ENCODE data around the gene EMP3. TPM values are rescaled to one million over a fixed set of nuclear protein-coding genes. Genes with fewer than 3 reads are reported as not detected.

EMP3 gene
- total and polyA plus RNA-seq, 10 donors = 33.2 to 149 (median 86.8) TPM

DNA sequence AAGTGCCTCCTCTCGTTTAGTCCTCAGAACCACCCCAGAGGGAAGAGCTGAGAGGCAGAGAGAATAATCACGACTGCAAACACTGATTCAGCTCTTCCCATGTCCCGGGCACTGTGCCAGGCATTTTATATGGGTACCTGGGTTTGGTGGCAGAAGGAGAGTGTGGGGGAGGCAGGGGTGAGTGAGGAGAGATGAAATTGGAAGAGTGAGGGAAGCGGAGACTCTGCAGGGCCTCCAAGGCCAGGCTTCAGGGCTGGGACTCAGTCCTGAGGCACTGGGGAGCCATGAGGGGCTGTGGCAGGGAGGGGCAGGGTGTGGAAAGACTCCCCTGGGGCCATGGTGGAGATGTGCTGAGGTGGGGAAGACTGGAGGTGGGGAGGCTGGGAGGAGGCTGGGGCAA is 47.6 kb downstream of the EMP3 start:
- WGBS, 5 donors = 56 to 78% (median 72%) methylated on average over 4 of the region's 4 CpGs
- Histone ChIP-seq H3K27me3 (replicated peaks in 1 of 7) (no peaks in the 10 kb centered on the region), H3K4me3 (no peak overlapping the region), H3K4me1 (peaks cover 0 to 5% (median 0%) of the 10 kb centered on the region in 6 donors), H3K36me3 (no peaks in the 10 kb centered on the region), H3K9me3 (no peaks in the 10 kb centered on the region), H3K27ac (no peak overlapping the region)
- intact Hi-C loops (cut with DNase I; ENCODE audit: low total_unique reads) = no loop called here
- DNase-seq = no peak
- TF ChIP-seq, protein P1, sequence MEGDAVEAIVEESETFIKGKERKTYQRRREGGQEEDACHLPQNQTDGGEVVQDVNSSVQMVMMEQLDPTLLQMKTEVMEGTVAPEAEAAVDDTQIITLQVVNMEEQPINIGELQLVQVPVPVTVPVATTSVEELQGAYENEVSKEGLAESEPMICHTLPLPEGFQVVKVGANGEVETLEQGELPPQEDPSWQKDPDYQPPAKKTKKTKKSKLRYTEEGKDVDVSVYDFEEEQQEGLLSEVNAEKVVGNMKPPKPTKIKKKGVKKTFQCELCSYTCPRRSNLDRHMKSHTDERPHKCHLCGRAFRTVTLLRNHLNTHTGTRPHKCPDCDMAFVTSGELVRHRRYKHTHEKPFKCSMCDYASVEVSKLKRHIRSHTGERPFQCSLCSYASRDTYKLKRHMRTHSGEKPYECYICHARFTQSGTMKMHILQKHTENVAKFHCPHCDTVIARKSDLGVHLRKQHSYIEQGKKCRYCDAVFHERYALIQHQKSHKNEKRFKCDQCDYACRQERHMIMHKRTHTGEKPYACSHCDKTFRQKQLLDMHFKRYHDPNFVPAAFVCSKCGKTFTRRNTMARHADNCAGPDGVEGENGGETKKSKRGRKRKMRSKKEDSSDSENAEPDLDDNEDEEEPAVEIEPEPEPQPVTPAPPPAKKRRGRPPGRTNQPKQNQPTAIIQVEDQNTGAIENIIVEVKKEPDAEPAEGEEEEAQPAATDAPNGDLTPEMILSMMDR (IDR thresholded peaks at IDR 0.05 in 8 of 11, conservative IDR thresholded peaks at IDR 0.05 in 3 of 11) = no peak
- TF ChIP-seq POLR2AphosphoS5 (IDR thresholded peaks at IDR 0.05) = no peak
- TF ChIP-seq POLR2A (IDR thresholded peaks at IDR 0.05) = no peak

DNA sequence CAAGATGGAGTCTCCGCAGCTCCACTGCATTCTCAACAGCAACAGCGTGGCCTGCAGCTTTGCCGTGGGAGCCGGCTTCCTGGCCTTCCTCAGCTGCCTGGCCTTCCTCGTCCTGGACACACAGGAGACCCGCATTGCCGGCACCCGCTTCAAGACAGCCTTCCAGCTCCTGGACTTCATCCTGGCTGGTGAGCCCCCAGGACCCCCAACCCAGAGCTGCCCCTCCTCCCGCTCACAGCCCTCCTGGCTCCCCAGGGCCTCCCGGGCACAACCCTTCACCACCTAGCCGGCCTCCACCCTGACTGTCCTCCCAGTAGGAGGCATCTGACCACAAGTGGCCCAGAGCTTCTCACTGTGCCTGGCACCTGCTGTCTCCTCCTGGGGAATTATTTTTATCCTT is 48.2 kb downstream of the EMP3 start:
- Histone ChIP-seq H3K27me3 (replicated peaks in 1 of 7) (no peaks in the 10 kb centered on the region), H3K4me1 (peaks cover 0 to 5% (median 0%) of the 10 kb centered on the region in 6 donors), H3K9me3 (no peaks in the 10 kb centered on the region), H3K27ac (no peak overlapping the region), H3K36me3 (no peaks in the 10 kb centered on the region), H3K4me3 (no peak overlapping the region)
- no peak for DNase-seq
- WGBS, 5 donors = 83 to 96% (median 90%) methylated on average over 11 of the region's 11 CpGs
- intact Hi-C loops (cut with DNase I; ENCODE audit: low total_unique reads) = no loop called here
- TF ChIP-seq POLR2AphosphoS5 (IDR thresholded peaks at IDR 0.05) (no peak), POLR2A (IDR thresholded peaks at IDR 0.05) (no peak)
- TF ChIP-seq, protein P1 (IDR thresholded peaks at IDR 0.05 in 8 of 11, conservative IDR thresholded peaks at IDR 0.05 in 3 of 11) = no peak

DNA sequence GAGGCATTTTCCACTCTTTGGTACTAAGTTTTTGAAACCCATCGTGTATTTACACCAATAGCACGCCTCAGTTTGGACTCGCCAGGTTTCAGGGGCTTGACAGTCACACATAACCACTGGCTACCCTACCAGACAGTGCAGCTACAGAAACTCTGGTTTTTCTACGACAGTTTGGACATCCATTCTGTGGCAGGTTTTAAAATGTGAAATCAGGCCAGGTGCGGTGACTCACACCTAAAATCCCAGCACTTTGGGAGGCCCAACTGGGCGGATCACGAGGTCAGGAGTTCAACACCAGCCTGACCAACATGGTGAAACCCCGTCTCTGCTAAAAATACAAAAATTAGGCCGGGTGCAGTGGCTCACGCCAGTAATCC is 52.8 kb downstream of the EMP3 start:
- 89 to 93% (median 90%) methylated on average over 10 of the region's 10 CpGs for WGBS, 5 donors
- Histone ChIP-seq H3K27me3 (replicated peaks in 1 of 7) (no peaks in the 10 kb centered on the region), H3K36me3 (peaks cover 0 to 35% (median 16%) of the 10 kb centered on the region in 6 donors), H3K9me3 (no peaks in the 10 kb centered on the region), H3K27ac (no peak overlapping the region), H3K4me3 (no peak overlapping the region), H3K4me1 (peaks cover 0 to 5% (median 0%) of the 10 kb centered on the region in 6 donors)
- no peak for DNase-seq
- intact Hi-C loops (cut with DNase I; ENCODE audit: low total_unique reads) = no loop called here
- TF ChIP-seq, protein P1 (IDR thresholded peaks at IDR 0.05 in 8 of 11, conservative IDR thresholded peaks at IDR 0.05 in 3 of 11) = no peak
- TF ChIP-seq POLR2A (IDR thresholded peaks at IDR 0.05) (no peak), POLR2AphosphoS5 (IDR thresholded peaks at IDR 0.05) (no peak)

DNA sequence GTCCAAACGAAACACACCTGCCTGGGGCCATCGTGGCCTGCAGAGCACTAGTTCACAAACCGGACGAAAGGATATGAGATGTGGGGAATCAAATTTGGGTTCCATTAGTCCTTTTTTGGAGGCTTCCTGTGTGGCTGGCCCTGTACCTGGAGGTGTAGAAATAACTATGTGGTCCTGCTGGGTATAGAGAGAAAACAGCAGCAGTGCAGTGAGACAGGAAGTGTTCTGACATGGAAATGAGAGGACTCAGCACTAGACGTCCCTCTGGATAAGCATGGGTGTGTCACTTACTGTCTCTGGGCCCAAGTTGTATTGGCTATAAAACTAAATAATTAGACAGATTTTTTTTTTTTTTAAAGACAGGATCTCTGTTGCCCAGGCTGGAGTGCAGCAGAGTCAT is 53.7 kb downstream of the EMP3 start:
- DNase-seq = no peak
- peaks cover 0 to 44% (median 24%) of the 10 kb centered on the region in 6 donors for H3K36me3 ChIP-seq
- no peak overlapping the region for H3K4me3 ChIP-seq
- no peaks in the 10 kb centered on the region for H3K9me3 ChIP-seq
- no peak overlapping the region for H3K27ac ChIP-seq
- peaks cover 0 to 5% (median 0%) of the 10 kb centered on the region in 6 donors for H3K4me1 ChIP-seq
- H3K27me3 ChIP-seq (replicated peaks in 1 of 7) = no peaks in the 10 kb centered on the region
- TF ChIP-seq POLR2AphosphoS5 (IDR thresholded peaks at IDR 0.05) = no peak
- TF ChIP-seq POLR2A (IDR thresholded peaks at IDR 0.05) = no peak
- TF ChIP-seq, protein P1 (IDR thresholded peaks at IDR 0.05 in 8 of 11, conservative IDR thresholded peaks at IDR 0.05 in 3 of 11) = no peak
- intact Hi-C loops (cut with DNase I; ENCODE audit: low total_unique reads) = no loop called here
- WGBS, 5 donors = 77 to 84% (median 77%) methylated on average over 5 of the region's 5 CpGs

Other genes starting within 250 kb of the EMP3 start
- gene PLA2G4C, start 214.7 kb upstream of the EMP3 start, total RNA-seq = 10 to 100 TPM; 17.0 to 62.5 (median 27.7) TPM
- 10 to 100 TPM; 20.4 to 55.0 (median 51.5) TPM for gene PLA2G4C, start 214.7 kb upstream of the EMP3 start, polyA plus RNA-seq
- gene LIG1, start 155.2 kb upstream of the EMP3 start, total RNA-seq = 10 to 100 TPM; 26.5 to 44.7 (median 33.5) TPM
- 10 to 100 TPM; 44.1 to 68.4 (median 49.1) TPM for gene LIG1, start 155.2 kb upstream of the EMP3 start, polyA plus RNA-seq
- gene ZSWIM9, start 154.9 kb upstream of the EMP3 start, total RNA-seq = 1 to 10 TPM; 1.3 to 9.3 (median 5.2) TPM
- 1 to 10 TPM; 1.6 to 4.3 (median 2.0) TPM for gene ZSWIM9, start 154.9 kb upstream of the EMP3 start, polyA plus RNA-seq
- gene CARD8, start 69.6 kb upstream of the EMP3 start, total RNA-seq = 100 to 1,000 TPM; 147 to 238 (median 178) TPM
- gene CARD8, start 69.6 kb upstream of the EMP3 start, polyA plus RNA-seq = 10 to 100 TPM; 61.8 to 83.8 (median 71.2) TPM
- 1 to 10 TPM in 5 of 7 donors, under 1 TPM in 2; 0.54 to 2.3 (median 1.1) TPM for gene ZNF114, start 55.5 kb upstream of the EMP3 start, total RNA-seq
- under 1 TPM; 0.28 to 0.90 (median 0.36) TPM for gene ZNF114, start 55.5 kb upstream of the EMP3 start, polyA plus RNA-seq
- 10 to 100 TPM in 4 of 7 donors, 1 to 10 TPM in 3; 8.7 to 14.8 (median 12.5) TPM for gene TMEM143, start 38.4 kb downstream of the EMP3 start, total RNA-seq
- gene TMEM143, start 38.4 kb downstream of the EMP3 start, polyA plus RNA-seq = 1 to 10 TPM; 5.8 to 7.7 (median 7.0) TPM
- not detected for gene SYNGR4, start 38.8 kb downstream of the EMP3 start, total RNA-seq
- under 1 TPM in 1 of 3 donors, not detected in 2; 0.09 TPM for gene SYNGR4, start 38.8 kb downstream of the EMP3 start, polyA plus RNA-seq
- 10 to 100 TPM; 61.7 to 95.9 (median 76.2) TPM for gene KDELR1, start 66.0 kb downstream of the EMP3 start, total RNA-seq
- 10 to 100 TPM; 36.2 to 55.9 (median 45.0) TPM for gene KDELR1, start 66.0 kb downstream of the EMP3 start, polyA plus RNA-seq
- gene GRIN2D, start 68.1 kb downstream of the EMP3 start, total RNA-seq = 1 to 10 TPM in 1 of 7 donors, under 1 TPM in 6; 0.28 to 1.2 (median 0.77) TPM
- gene GRIN2D, start 68.1 kb downstream of the EMP3 start, polyA plus RNA-seq = under 1 TPM; 0.07 to 0.10 (median 0.09) TPM
- gene GRWD1, start 120.4 kb downstream of the EMP3 start, total RNA-seq = 10 to 100 TPM; 24.3 to 34.5 (median 26.0) TPM
- gene GRWD1, start 120.4 kb downstream of the EMP3 start, polyA plus RNA-seq = 10 to 100 TPM in 1 of 3 donors, 1 to 10 TPM in 2; 5.5 to 14.7 (median 9.5) TPM
- gene KCNJ14, start 130.0 kb downstream of the EMP3 start, total RNA-seq = 1 to 10 TPM in 2 of 7 donors, under 1 TPM in 5; 0.43 to 1.4 (median 0.93) TPM
- gene KCNJ14, start 130.0 kb downstream of the EMP3 start, polyA plus RNA-seq = under 1 TPM; 0.26 to 0.61 (median 0.38) TPM
- 10 to 100 TPM; 31.4 to 66.4 (median 48.2) TPM for gene CYTH2, start 143.8 kb downstream of the EMP3 start, total RNA-seq
- gene CYTH2, start 143.8 kb downstream of the EMP3 start, polyA plus RNA-seq = 10 to 100 TPM; 22.6 to 44.1 (median 24.6) TPM
- 1 to 10 TPM in 6 of 7 donors, under 1 TPM in 1; 0.69 to 4.2 (median 1.5) TPM for gene LMTK3, start 186.3 kb downstream of the EMP3 start, total RNA-seq
- gene LMTK3, start 186.3 kb downstream of the EMP3 start, polyA plus RNA-seq = 1 to 10 TPM in 1 of 3 donors, under 1 TPM in 2; 0.29 to 1.1 (median 0.37) TPM
- not detected for gene SULT2B1, start 226.6 kb downstream of the EMP3 start, total RNA-seq
- gene SULT2B1, start 226.6 kb downstream of the EMP3 start, polyA plus RNA-seq = under 1 TPM in 2 of 3 donors, not detected in 1; 0.12 to 0.58 TPM

All from spleen (tissue), 11 donors.